HG03571 (cell line): ENCODE data around the gene DDR2.
A peak's percentile ranks its signal among the peaks of the same experiment; 100 is the strongest.
"Not testable (repeated sequence)": the region's sequence is repeated elsewhere in the genome, so short reads cannot be mapped to it uniquely, and the experiment has no call there.

ENCODE experiments used
- ATAC-seq: cut with Tn5 transposase; IDR thresholded peaks from one replicate; pipeline ENCODE4 v1.9.1; 2021; ENCODE audit not compliant: unreplicated experiment

DDR2 gene

GRCh38 chr1:162717548-162718184 lies 85.4 kb downstream of the DDR2 start:
- ATAC-seq: no peak

- ATAC-seq: no peak
Observed at GRCh38 chr1:162719678-162720077, 87.4 kb downstream of the DDR2 start.

GRCh38 chr1:162720996-162721395 lies 88.7 kb downstream of the DDR2 start:
- no peak for ATAC-seq

- no peak for ATAC-seq
Observed at GRCh38 chr1:162721471-162721870, 89.2 kb downstream of the DDR2 start.

- ATAC-seq: no peak
Observed at GRCh38 chr1:162722036-162722435, 89.8 kb downstream of the DDR2 start.

GRCh38 chr1:162724583-162725120 lies 92.4 kb downstream of the DDR2 start:
- no peak for ATAC-seq

- no peak for ATAC-seq
Observed at GRCh38 chr1:162725301-162725837, 93.1 kb downstream of the DDR2 start.

GRCh38 chr1:162726555-162726954 lies 94.3 kb downstream of the DDR2 start:
- ATAC-seq: no peak

- ATAC-seq: not testable (repeated sequence)
Observed at GRCh38 chr1:162727493-162727892, 95.2 kb downstream of the DDR2 start.

GRCh38 chr1:162728573-162728972 lies 96.3 kb downstream of the DDR2 start:
- ATAC-seq: no peak

- ATAC-seq: not testable (repeated sequence)
Observed at GRCh38 chr1:162729195-162729774, 97.0 kb downstream of the DDR2 start.

GRCh38 chr1:162732094-162732493 lies 99.8 kb downstream of the DDR2 start:
- no peak for ATAC-seq

- no peak for ATAC-seq
Observed at GRCh38 chr1:162732566-162733335, 100.5 kb downstream of the DDR2 start.

GRCh38 chr1:162733336-162733590 lies 101.0 kb downstream of the DDR2 start:
- no peak for ATAC-seq

- no peak for ATAC-seq
Observed at GRCh38 chr1:162734047-162734446, 101.8 kb downstream of the DDR2 start.

- no peak for ATAC-seq
Observed at GRCh38 chr1:162736184-162736583, 103.9 kb downstream of the DDR2 start.

GRCh38 chr1:162736633-162737067 lies 104.4 kb downstream of the DDR2 start:
- peak; percentile 53 for ATAC-seq

- ATAC-seq: no peak
Observed at GRCh38 chr1:162740755-162741154, 108.5 kb downstream of the DDR2 start.

GRCh38 chr1:162741574-162741973 lies 109.3 kb downstream of the DDR2 start:
- ATAC-seq: no peak

GRCh38 chr1:162746264-162746942 lies 114.1 kb downstream of the DDR2 start:
- not testable (repeated sequence) for ATAC-seq

GRCh38 chr1:162753001-162753658 lies 120.9 kb downstream of the DDR2 start:
- no peak for ATAC-seq
